HepG2 (cell line): ENCODE data around the gene CTPS2. TPM values are rescaled to one million over a fixed set of nuclear protein-coding genes. Genes with fewer than 3 reads are reported as not detected.

ENCODE experiments used
- DMAP1 ChIP-seq: IDR thresholded peaks from 2 replicates; pipeline ENCODE4 v1.6.1; 2016
- FOSL2 ChIP-seq: sonication (generic); formaldehyde crosslinking; IDR thresholded peaks from 2 replicates; pipeline ENCODE4 v1.4.0; 2020; ENCODE audit warnings: missing genetic modification reagents
- FOXO1 ChIP-seq: sonication (generic); formaldehyde crosslinking; IDR thresholded peaks from 2 replicates; pipeline ENCODE4 v1.4.0; 2020; ENCODE audit warnings: missing genetic modification reagents
- GPBP1L1 ChIP-seq: sonication (generic); formaldehyde crosslinking; IDR thresholded peaks from 2 replicates; pipeline ENCODE4 v1.5.0; 2020; ENCODE audit warnings: mild to moderate bottlenecking, missing genetic modification reagents
- MIER3 ChIP-seq: IDR thresholded peaks from 2 replicates; pipeline ENCODE4 v1.6.1; 2016; ENCODE audit warnings: missing compliant biosample characterization, borderline replicate concordance
- NONO ChIP-seq, 2 experiments: fragments of 450-650 bp in 1 of 2; sonication (generic) in 1 of 2; formaldehyde crosslinking in 1 of 2; IDR thresholded peaks in 1 of 2; conservative IDR thresholded peaks in 1 of 2; 2 replicates each; pipeline versions ENCODE4 v1.6.1 to v1.8.0; 2017 to 2022; ENCODE audit warnings: mild to moderate bottlenecking in 1 of 2, missing genetic modification reagents in 1 of 2, moderate library complexity in 1 of 2
- PRDM10 ChIP-seq: sonication (generic); formaldehyde crosslinking; IDR thresholded peaks from 2 replicates; pipeline ENCODE4 v1.4.0; 2020; ENCODE audit warnings: low read depth, missing genetic modification reagents
- RCOR2 ChIP-seq: IDR thresholded peaks from 2 replicates; pipeline ENCODE4 v1.6.1; 2016; ENCODE audit warnings: missing biosample characterization, missing genetic modification reagents
- RXRA ChIP-seq: sonication (generic); formaldehyde crosslinking; IDR thresholded peaks from 2 replicates; pipeline ENCODE4 v1.5.1; 2020; ENCODE audit warnings: missing genetic modification reagents
- SKI ChIP-seq: fragments of 450-650 bp; IDR thresholded peaks from one replicate; pipeline ENCODE4 v1.6.1; 2018; ENCODE audit warnings: mild to moderate bottlenecking; ENCODE audit not compliant: partially characterized antibody
- SNRNP70 ChIP-seq: fragments of 200-400 bp; formaldehyde crosslinking; IDR thresholded peaks from 2 replicates; pipeline ENCODE4 v1.6.1; 2017; ENCODE audit warnings: mild to moderate bottlenecking, low read depth, low read length, moderate library complexity
- SOX6 ChIP-seq, 2 experiments: fragments of 450-650 bp in 1 of 2; sonication (generic) in 1 of 2; formaldehyde crosslinking in 1 of 2; IDR thresholded peaks; 2 replicates each; pipeline versions ENCODE4 v1.4.0 to v1.6.1; 2017 to 2020; ENCODE audit warnings: antibody characterized with exemption in 1 of 2, mild to moderate bottlenecking in 1 of 2, missing genetic modification reagents in 1 of 2
- ZBTB3 ChIP-seq: sonication (generic); formaldehyde crosslinking; IDR thresholded peaks from 2 replicates; pipeline ENCODE4 v1.4.0; 2020; ENCODE audit warnings: low read depth, mild to moderate bottlenecking, moderate library complexity, missing genetic modification reagents, borderline replicate concordance
- ZBTB34 ChIP-seq: sonication (generic); formaldehyde crosslinking; IDR thresholded peaks from 2 replicates; pipeline ENCODE4 v1.8.0; 2022; ENCODE audit warnings: mild to moderate bottlenecking, missing genetic modification reagents
- ZC3H4 ChIP-seq: sonication (generic); formaldehyde crosslinking; IDR thresholded peaks from 2 replicates; pipeline ENCODE4 v1.4.0; 2020; ENCODE audit warnings: missing genetic modification reagents, borderline replicate concordance
- ZMYM4 ChIP-seq: sonication (generic); formaldehyde crosslinking; IDR thresholded peaks from 2 replicates; pipeline ENCODE4 v1.8.1; 2023; ENCODE audit warnings: mild to moderate bottlenecking, missing genetic modification reagents
- ZNF232 ChIP-seq: sonication (generic); formaldehyde crosslinking; IDR thresholded peaks from 2 replicates; pipeline ENCODE4 v1.4.0; 2020; ENCODE audit warnings: missing genetic modification reagents, borderline replicate concordance
- ZNF260 ChIP-seq: sonication (generic); formaldehyde crosslinking; IDR thresholded peaks from 2 replicates; pipeline ENCODE4 v1.4.0; 2020; ENCODE audit warnings: missing genetic modification reagents, low read depth, mild to moderate bottlenecking, borderline replicate concordance
- ZNF367 ChIP-seq: sonication (generic); formaldehyde crosslinking; IDR thresholded peaks from 2 replicates; pipeline ENCODE4 v1.4.0; 2020; ENCODE audit warnings: missing genetic modification reagents, borderline replicate concordance
- ZNF383 ChIP-seq: sonication (generic); formaldehyde crosslinking; IDR thresholded peaks from 2 replicates; pipeline ENCODE4 v1.4.0; 2020; ENCODE audit warnings: missing genetic modification reagents, mild to moderate bottlenecking, borderline replicate concordance
- ZNF451 ChIP-seq: sonication (generic); formaldehyde crosslinking; IDR thresholded peaks from 2 replicates; pipeline ENCODE4 v1.5.0; 2020; ENCODE audit warnings: mild to moderate bottlenecking, missing genetic modification reagents
- ZNF740 ChIP-seq: sonication (generic); formaldehyde crosslinking; IDR thresholded peaks from 2 replicates; pipeline ENCODE4 v1.4.0; 2020; ENCODE audit warnings: missing genetic modification reagents
- ZNF761 ChIP-seq: sonication (generic); formaldehyde crosslinking; conservative IDR thresholded peaks from 2 replicates; pipeline ENCODE4 v1.4.0; 2020; ENCODE audit warnings: mild to moderate bottlenecking, missing genetic modification reagents
- ZNF790 ChIP-seq: sonication (generic); formaldehyde crosslinking; IDR thresholded peaks from 2 replicates; pipeline ENCODE4 v1.8.0; 2022; ENCODE audit warnings: missing genetic modification reagents, mild to moderate bottlenecking, borderline replicate concordance
- ZSCAN25 ChIP-seq: sonication (generic); formaldehyde crosslinking; IDR thresholded peaks from 2 replicates; pipeline ENCODE4 v1.8.0; 2022; ENCODE audit warnings: mild to moderate bottlenecking, missing genetic modification reagents
- polyA plus RNA-seq, 8 experiments: library from polyadenylated mRNA; depleted of rRNA in 3 of 8; stranded (reverse) in 7 of 8; unstranded in 1 of 8; fragments of >200 nt; fragmentation: Illumina TruSeq in 4 of 8; extraction: Trizol in 4 of 8; gene quantifications; 2 replicates each; pipeline versions ENCODE4 v1.2.1 to v1.2.3, GENCODE V29; 2011 to 2016; ENCODE audit warnings: low read depth in 4 of 8, missing spikeins in 1 of 8, mixed read lengths in 1 of 8; ENCODE audit not compliant: insufficient read depth in 1 of 8
- total RNA-seq, 5 experiments: library from RNA; depleted of rRNA; stranded (reverse); fragments of >200 nt; fragmentation: Illumina TruSeq; extraction: Trizol; gene quantifications; 2 replicates each; pipeline ENCODE4 v1.2.3, GENCODE V29; 2016; ENCODE audit warnings: low read depth in 1 of 5

The CTPS2 gene
- total and polyA plus RNA-seq, 2 of the 13 experiments (the other 11 are each of a cell fraction or from before 2014, with no cell fraction given) = 10.3 to 26.1 TPM

- TF ChIP-seq ZNF383 (CRISPR knock-in tag) (no peak), ZNF232 (no peak), SNRNP70 (no peak), ZNF790 (CRISPR knock-in tag) (no peak), MIER3 (CRISPR knock-in tag) (no peak), DMAP1 (CRISPR knock-in tag) (no peak), RCOR2 (CRISPR knock-in tag) (0 out of 2 replicates have a peak, but pooled peaks have one; percentile 27), ZNF740 (CRISPR knock-in tag) (no peak), ZC3H4 (CRISPR knock-in tag) (no peak), ZBTB34 (CRISPR knock-in tag) (no peak), ZNF761 (CRISPR knock-in tag) (no peak), NONO (IDR thresholded peaks at IDR 0.05) (no peak), NONO (CRISPR knock-in tag; conservative IDR thresholded peaks at IDR 0.05) (no peak), ZSCAN25 (CRISPR knock-in tag) (no peak), FOXO1 (peak; percentile 27; the same call in 1 of the 2 replicates), ZNF451 (CRISPR knock-in tag) (no peak), SKI (peak; percentile 73), ZNF260 (CRISPR knock-in tag) (no peak), GPBP1L1 (CRISPR knock-in tag) (no peak), PRDM10 (CRISPR knock-in tag) (peak; percentile 71), ZMYM4 (CRISPR knock-in tag) (no peak), FOSL2 (CRISPR knock-in tag) (peak; percentile 18; the same call in 1 of the 2 replicates), RXRA (no peak; the same call in 1 of the 2 replicates), SOX6 (IDR thresholded peaks at IDR 0.05) (no peak), SOX6 (CRISPR knock-in tag; IDR thresholded peaks at IDR 0.05) (peak; percentile 90), ZBTB3 (CRISPR knock-in tag) (no peak), ZNF367 (CRISPR knock-in tag) (no peak)
Observed at GRCh38 chrX:16745659-16746058, 33.2 kb upstream of the CTPS2 start (continued).
